HepG2 (cell line): ENCODE measurements around the gene AK2. TPM values are rescaled to one million over a fixed set of nuclear protein-coding genes. Genes with fewer than 3 reads are reported as not detected.

ENCODE experiments used
- ATAC-seq: fragments of 200-7000 bp; cut with Tn5 transposase; 3 replicates; pipeline ENCODE4 v1.9.1; 2020; ENCODE audit warnings: mild to moderate bottlenecking, moderate library complexity
- BruUV-seq: library from RNA; stranded (reverse); fragments of 400-500 nt; replicated peaks from 2 replicates; lab custom pipeline; 2021; lab: Mats Ljungman, UMichigan
- CTCF ChIA-PET: fragments of 300-600 bp; formaldehyde crosslinking; extraction: SDS; loops from one replicate; lab custom pipeline; 2021; ENCODE audit warnings: low total read pairs, inconsistent platforms, low intra/inter-chr PET ratio; lab: Yijun Ruan, JAX
- POLR2A ChIA-PET: fragments of 350-600 bp; sonication (Branson Sonifier 250); formaldehyde crosslinking; loops from one replicate; lab custom pipeline; 2020; ENCODE audit warnings: antibody characterized with exemption, inconsistent platforms; lab: Yijun Ruan, JAX
- DNase-seq: peaks from one replicate; pipeline ENCODE4 v3.0.0-alpha.2; 2015; ENCODE audit warnings: low spot score
- FAIRE-seq: peaks from 3 replicates; lab custom pipeline; 2011; peaks lifted over from hg19 to GRCh38; lab: Jason Lieb, UNC
- H2AFZ ChIP-seq: one replicate; pipeline ENCODE4 v1.6.1; 2011; ENCODE audit warnings: low read length, inconsistent platforms
- H3K27ac ChIP-seq: fragments of 300-600 bp; 3 replicates; pipeline ENCODE4 v1.8.0; 2011; ENCODE audit warnings: mixed run types, mild to moderate bottlenecking, mixed read lengths, low read length, inconsistent platforms; ENCODE audit not compliant: insufficient read depth; ENCODE audit errors: extremely low read length
- H3K27me3 ChIP-seq, 2 experiments: fragments of 200-600 bp in 1 of 2; 2 replicates in 1 of 2; 3 replicates in 1 of 2; pipeline versions ENCODE4 v1.6.0 to v1.8.0; 2011; ENCODE audit warnings: low read length in 2 of 2, mild to moderate bottlenecking in 2 of 2, moderate library complexity in 2 of 2, inconsistent platforms in 1 of 2; ENCODE audit not compliant: insufficient read depth in 2 of 2, control insufficient read depth in 1 of 2
- H3K36me3 ChIP-seq, 2 experiments: fragments of 200-600 bp in 1 of 2; replicated peaks in 1 of 2; 2 replicates in 1 of 2; 3 replicates in 1 of 2; pipeline versions ENCODE4 v1.5.1 to v1.8.0; 2011; ENCODE audit warnings: low read length in 2 of 2, inconsistent platforms in 1 of 2; ENCODE audit not compliant: insufficient read depth in 2 of 2, control insufficient read depth in 1 of 2
- H3K4me1 ChIP-seq: 2 replicates; pipeline ENCODE4 v1.5.1; 2012; ENCODE audit warnings: low read length, inconsistent platforms; ENCODE audit not compliant: insufficient read depth
- H3K4me2 ChIP-seq: 2 replicates; pipeline ENCODE4 v1.6.0; 2011; ENCODE audit warnings: low read depth, low read length, inconsistent platforms
- H3K4me3 ChIP-seq, 3 experiments: fragments of 200-600 bp in 1 of 3; sonication (generic), shearing (Covaris generic) in 1 of 3; replicated peaks in 1 of 3; 2 replicates each; pipeline ENCODE4 v1.5.1; 2011 to 2016; ENCODE audit warnings: low read length in 3 of 3, inconsistent platforms in 2 of 3, low read depth in 2 of 3, mild to moderate bottlenecking in 2 of 3, control low read depth in 1 of 3, mixed read lengths in 1 of 3; ENCODE audit not compliant: insufficient read depth in 1 of 3
- H3K79me2 ChIP-seq: one replicate; pipeline ENCODE4 v1.6.1; 2011; ENCODE audit warnings: low read length, inconsistent platforms; ENCODE audit not compliant: insufficient read depth
- H3K9ac ChIP-seq: 2 replicates; pipeline ENCODE4 v1.6.0; 2011; ENCODE audit warnings: mild to moderate bottlenecking, low read depth, low read length, inconsistent platforms; ENCODE audit not compliant: insufficient read depth
- H3K9me3 ChIP-seq: 2 replicates; pipeline ENCODE4 v1.5.1; 2012; ENCODE audit warnings: mild to moderate bottlenecking, low read length
- H4K20me1 ChIP-seq: 2 replicates; pipeline ENCODE4 v1.6.0; 2011; ENCODE audit warnings: inconsistent platforms, mild to moderate bottlenecking, low read length, moderate library complexity; ENCODE audit not compliant: insufficient read depth
- ARID4A ChIP-seq: sonication (generic); formaldehyde crosslinking; IDR thresholded peaks from 2 replicates; pipeline ENCODE4 v1.5.0; 2020; ENCODE audit warnings: mild to moderate bottlenecking, missing genetic modification reagents, borderline replicate concordance
- HCFC1 ChIP-seq: fragments of 150-350 bp; IDR thresholded peaks from 2 replicates; pipeline ENCODE4 v1.6.1; 2014; ENCODE audit warnings: low read depth, low read length
- HNF4G ChIP-seq, 2 experiments: sonication (generic) in 1 of 2; formaldehyde crosslinking in 1 of 2; IDR thresholded peaks; 2 replicates each; pipeline versions ENCODE4 v1.4.0 to v1.6.1; 2011 to 2020; ENCODE audit warnings: borderline replicate concordance in 2 of 2, low read depth in 2 of 2, mild to moderate bottlenecking in 2 of 2, low read length in 1 of 2, missing genetic modification reagents in 1 of 2, moderate library complexity in 1 of 2
- KLF15 ChIP-seq: sonication (generic); formaldehyde crosslinking; IDR thresholded peaks from 2 replicates; pipeline ENCODE4 v1.8.1; 2023; ENCODE audit warnings: borderline replicate concordance, mild to moderate bottlenecking, inconsistent platforms, missing genetic modification reagents, mixed read lengths
- MAFK ChIP-seq, 2 experiments: IDR thresholded peaks in 1 of 2; conservative IDR thresholded peaks in 1 of 2; 2 replicates each; pipeline ENCODE4 v1.6.1; 2011; ENCODE audit warnings: improper control_type of control experiment in 2 of 2, low read length in 2 of 2
- NFATC3 ChIP-seq: sonication (generic); formaldehyde crosslinking; IDR thresholded peaks from 2 replicates; pipeline ENCODE4 v1.5.1; 2020; ENCODE audit warnings: mild to moderate bottlenecking, missing genetic modification reagents
- SOX13 ChIP-seq, 3 experiments: fragments of 450-650 bp in 1 of 3; sonication (generic) in 1 of 3; formaldehyde crosslinking in 1 of 3; IDR thresholded peaks in 2 of 3; conservative IDR thresholded peaks in 1 of 3; 2 replicates each; pipeline versions ENCODE4 v1.5.0 to v1.6.1; 2016 to 2020; ENCODE audit warnings: antibody characterized with exemption in 1 of 3, mild to moderate bottlenecking in 1 of 3, missing compliant biosample characterization in 1 of 3, missing genetic modification reagents in 1 of 3, moderate library complexity in 1 of 3
- ZFP62 ChIP-seq: sonication (generic); formaldehyde crosslinking; IDR thresholded peaks from 2 replicates; pipeline ENCODE4 v1.4.0; 2020; ENCODE audit warnings: missing genetic modification reagents
- ZNF10 ChIP-seq: sonication (generic); formaldehyde crosslinking; IDR thresholded peaks from 2 replicates; pipeline ENCODE4 v1.4.0; 2020; ENCODE audit warnings: mild to moderate bottlenecking, low read depth, missing genetic modification reagents, borderline replicate concordance
- ZNF275 ChIP-seq: sonication (generic); formaldehyde crosslinking; IDR thresholded peaks from 2 replicates; pipeline ENCODE4 v1.8.0; 2022; ENCODE audit warnings: missing genetic modification reagents, mild to moderate bottlenecking, inconsistent platforms, borderline replicate concordance
- ZNF496 ChIP-seq: sonication (generic); formaldehyde crosslinking; IDR thresholded peaks from 2 replicates; pipeline ENCODE4 v1.8.1; 2023; ENCODE audit warnings: mild to moderate bottlenecking, moderate library complexity, missing genetic modification reagents; ENCODE audit not compliant: insufficient replicate concordance
- ZNF703 ChIP-seq: sonication (generic); formaldehyde crosslinking; IDR thresholded peaks from 2 replicates; pipeline ENCODE4 v1.5.1; 2020; ENCODE audit warnings: missing genetic modification reagents, mild to moderate bottlenecking, moderate library complexity, borderline replicate concordance
- ZNF720 ChIP-seq: sonication (generic); formaldehyde crosslinking; IDR thresholded peaks from 2 replicates; pipeline ENCODE4 v1.4.0; 2020; ENCODE audit warnings: missing genetic modification reagents
- WGBS: methylation state at CpG from one replicate; pipeline ENCODE4 v1.1.6; 2017; ENCODE audit warnings: low lambda C conversion rate; 5-methylcytosine and 5-hydroxymethylcytosine counted together
- in situ Hi-C: cut with HindIII; loops from 2 replicates; pipeline ENCODE4 v1.10.0; 2017; ENCODE audit warnings: low pct_unique_long_range_greater_than_20kb; ENCODE audit not compliant: extremely low pct_ligation_motif_present
- intact Hi-C: fragments of 100-400 bp; cut with micrococcal nuclease; formaldehyde crosslinking; loops from one replicate; pipeline ENCODE4 v1.10.0; 2022; ENCODE audit not compliant: unreplicated experiment
- polyA plus RNA-seq, 8 experiments: library from polyadenylated mRNA; depleted of rRNA in 3 of 8; stranded (reverse) in 7 of 8; unstranded in 1 of 8; fragments of >200 nt; fragmentation: Illumina TruSeq in 4 of 8; extraction: Trizol in 4 of 8; gene quantifications; 2 replicates each; pipeline versions ENCODE4 v1.2.1 to v1.2.3, GENCODE V29; 2011 to 2016; ENCODE audit warnings: low read depth in 4 of 8, missing spikeins in 1 of 8, mixed read lengths in 1 of 8; ENCODE audit not compliant: insufficient read depth in 1 of 8
- total RNA-seq, 5 experiments: library from RNA; depleted of rRNA; stranded (reverse); fragments of >200 nt; fragmentation: Illumina TruSeq; extraction: Trizol; gene quantifications; 2 replicates each; pipeline ENCODE4 v1.2.3, GENCODE V29; 2016; ENCODE audit warnings: low read depth in 1 of 5

The AK2 gene
- total and polyA plus RNA-seq, 2 of the 13 experiments (the other 11 are each of a cell fraction or from before 2014, with no cell fraction given) = 170 to 188 TPM

GRCh38 chr1:32971576-32971975 lies 65.1 kb downstream of the AK2 start:
- Histone ChIP-seq H3K4me1 (peaks cover 11% of the 10 kb centered on the region), H3K9ac (no peak overlapping the region), H2AFZ (no peak overlapping the region), H3K27ac (no peak overlapping the region), H3K4me2 (no peak overlapping the region), H4K20me1 (no peaks in the 10 kb centered on the region), H3K9me3 (no peaks in the 10 kb centered on the region), H3K4me3 (no peak overlapping the region), H3K79me2 (no peaks in the 10 kb centered on the region), H3K36me3 (no peaks in the 10 kb centered on the region), H3K27me3 (peaks cover 4 to 27% of the 10 kb centered on the region in 2 experiments; a peak in 3 of 5 replicates)
- in situ Hi-C loops = no loop called here
- FAIRE-seq (no peak), DNase-seq (no peak), ATAC-seq (no peak)
- 35% methylated on average over 3 of the region's 3 CpGs for WGBS
- ChIA-PET CTCF (no interaction called here), POLR2A (no interaction called here)
- no TSS peak for BruUV-seq
- intact Hi-C loops = no loop called here
- TF ChIP-seq ARID4A (CRISPR knock-in tag) (no peak), SOX13 (IDR thresholded peaks at IDR 0.05) (no peak), SOX13 (CRISPR knock-in tag; conservative IDR thresholded peaks at IDR 0.05 in 1 of 2, IDR thresholded peaks at IDR 0.05 in 1 of 2) (no peak), ZNF703 (CRISPR knock-in tag) (no peak), MAFK (conservative IDR thresholded peaks at IDR 0.05 in 1 of 2, IDR thresholded peaks at IDR 0.05 in 1 of 2; ENCODE audit: low read length in 2 of 2) (no peak), ZNF496 (CRISPR knock-in tag) (no peak), KLF15 (CRISPR knock-in tag) (no peak), ZNF720 (CRISPR knock-in tag) (no peak), ZFP62 (CRISPR knock-in tag) (no peak), HCFC1 (no peak), NFATC3 (CRISPR knock-in tag) (no peak), HNF4G (IDR thresholded peaks at IDR 0.05; ENCODE audit: borderline replicate concordance, low read depth, low read length) (no peak), HNF4G (CRISPR knock-in tag; IDR thresholded peaks at IDR 0.05; ENCODE audit: borderline replicate concordance, low read depth) (no peak), ZNF275 (CRISPR knock-in tag) (no peak), ZNF10 (CRISPR knock-in tag) (no peak)
